BJ (cell line): ENCODE results near the gene CDAN1. TPM values are rescaled to one million over a fixed set of nuclear protein-coding genes. Genes with fewer than 3 reads are reported as not detected.

Experiments used
- CTCF ChIA-PET: fragments of 350-600 bp; formaldehyde crosslinking; extraction: SDS; loops from one replicate; lab custom pipeline; 2021; ENCODE audit warnings: antibody characterized with exemption, inconsistent platforms; lab: Yijun Ruan, JAX
- POLR2A ChIA-PET: fragments of 300-600 bp; sonication (Branson Sonifier 250); formaldehyde crosslinking; extraction: SDS; loops from one replicate; lab custom pipeline; 2021; ENCODE audit warnings: antibody characterized with exemption; lab: Charles Lee
- DNase-seq: peaks from one replicate; pipeline ENCODE4 v3.0.0-alpha.2; 2011; ENCODE audit warnings: low read depth
- H3K27me3 ChIP-seq: 2 replicates; pipeline ENCODE4 v1.6.0; 2011; ENCODE audit warnings: low read length; ENCODE audit not compliant: control insufficient read depth, insufficient read depth
- H3K36me3 ChIP-seq: 2 replicates; pipeline ENCODE4 v1.5.1; 2011; ENCODE audit warnings: low read length; ENCODE audit not compliant: control insufficient read depth, insufficient read depth
- H3K4me3 ChIP-seq: 2 replicates; pipeline ENCODE4 v1.5.1; 2011; ENCODE audit warnings: low read depth, mild to moderate bottlenecking, control low read depth, low read length
- polyA plus RNA-seq: library from polyadenylated mRNA; depleted of rRNA; stranded (reverse); fragments of >200 nt; gene quantifications from 2 replicates; pipeline ENCODE4 v1.2.3, GENCODE V29; 2011
- TF ChIP-seq, protein P1 (sequence below): IDR thresholded peaks from 2 replicates; pipeline ENCODE4 v1.5.1; 2011; ENCODE audit warnings: low read depth, mild to moderate bottlenecking, control low read depth, inconsistent platforms, low read length, moderate library complexity; ENCODE audit not compliant: insufficient read depth

Gene CDAN1
- polyA plus RNA-seq, 1 experiment: 4.3 TPM

DNA sequence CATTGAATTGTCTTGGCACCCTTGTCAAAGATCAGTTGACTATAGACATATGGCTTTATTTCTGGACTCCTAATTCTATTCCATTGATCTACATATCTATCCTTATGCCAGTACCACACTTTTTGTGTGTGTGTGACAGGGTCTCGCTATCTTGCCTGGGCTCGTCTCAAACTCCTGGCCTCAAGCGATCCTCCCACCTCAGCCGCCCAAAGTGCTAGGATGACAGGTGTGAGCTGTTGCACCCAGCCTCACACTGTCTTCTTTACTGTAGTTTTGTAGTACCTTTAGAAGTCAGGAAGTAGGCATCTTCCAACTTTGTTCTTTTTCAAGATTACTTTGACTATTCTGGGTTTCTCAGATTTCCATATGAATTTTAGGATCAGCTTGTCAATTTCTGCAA, 24.3 kb downstream of the CDAN1 start:
- no peak for DNase-seq
- ChIA-PET POLR2A (no interaction called here), CTCF (interaction anchor here (1.0 kb wide), 1 partner anchor 210 kb away, joined by 4 read pairs; no protein-coding TSS in a partner anchor)
- TF ChIP-seq, protein P1, sequence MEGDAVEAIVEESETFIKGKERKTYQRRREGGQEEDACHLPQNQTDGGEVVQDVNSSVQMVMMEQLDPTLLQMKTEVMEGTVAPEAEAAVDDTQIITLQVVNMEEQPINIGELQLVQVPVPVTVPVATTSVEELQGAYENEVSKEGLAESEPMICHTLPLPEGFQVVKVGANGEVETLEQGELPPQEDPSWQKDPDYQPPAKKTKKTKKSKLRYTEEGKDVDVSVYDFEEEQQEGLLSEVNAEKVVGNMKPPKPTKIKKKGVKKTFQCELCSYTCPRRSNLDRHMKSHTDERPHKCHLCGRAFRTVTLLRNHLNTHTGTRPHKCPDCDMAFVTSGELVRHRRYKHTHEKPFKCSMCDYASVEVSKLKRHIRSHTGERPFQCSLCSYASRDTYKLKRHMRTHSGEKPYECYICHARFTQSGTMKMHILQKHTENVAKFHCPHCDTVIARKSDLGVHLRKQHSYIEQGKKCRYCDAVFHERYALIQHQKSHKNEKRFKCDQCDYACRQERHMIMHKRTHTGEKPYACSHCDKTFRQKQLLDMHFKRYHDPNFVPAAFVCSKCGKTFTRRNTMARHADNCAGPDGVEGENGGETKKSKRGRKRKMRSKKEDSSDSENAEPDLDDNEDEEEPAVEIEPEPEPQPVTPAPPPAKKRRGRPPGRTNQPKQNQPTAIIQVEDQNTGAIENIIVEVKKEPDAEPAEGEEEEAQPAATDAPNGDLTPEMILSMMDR: no peak
- no peaks in the 10 kb centered on the region for H3K27me3 ChIP-seq
- no peak overlapping the region for H3K4me3 ChIP-seq
- H3K36me3 ChIP-seq: no peaks in the 10 kb centered on the region

DNA sequence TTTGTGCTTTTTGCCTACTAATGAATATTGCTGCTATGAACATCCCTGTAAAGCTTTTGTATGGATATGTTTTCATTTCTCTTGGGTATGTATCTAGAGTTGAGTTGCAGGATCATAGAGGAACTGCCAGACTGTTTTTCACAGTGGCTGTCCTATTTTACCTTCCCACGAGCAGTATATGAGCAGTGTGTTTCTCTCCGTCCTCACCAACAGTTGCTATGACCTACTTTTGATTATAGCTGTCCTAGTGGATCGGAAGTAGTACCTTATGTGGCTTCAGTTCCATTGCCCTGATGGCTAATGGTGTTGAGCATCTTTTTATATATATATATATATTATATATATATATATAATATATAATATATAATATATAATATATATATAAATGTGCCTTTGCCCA, 25.2 kb downstream of the CDAN1 start:
- ChIA-PET CTCF (interaction anchor here (1.0 kb wide), 1 partner anchor 215 kb away, joined by 4 read pairs; no protein-coding TSS in a partner anchor), POLR2A (no interaction called here)
- no peak for DNase-seq
- TF ChIP-seq, protein P1: no peak
- Histone ChIP-seq H3K4me3 (no peak overlapping the region), H3K27me3 (no peaks in the 10 kb centered on the region), H3K36me3 (no peaks in the 10 kb centered on the region)

GRCh38 chr15:42710662-42711061, 26.3 kb downstream of the CDAN1 start:
- ChIA-PET POLR2A (no interaction called here), CTCF (interaction anchor here (0.7 to 1.0 kb wide), 2 partner anchors 26 to 216 kb away, joined by 3 to 4 read pairs; no protein-coding TSS in a partner anchor)
- TF ChIP-seq, protein P1: no peak
- Histone ChIP-seq H3K27me3 (no peaks in the 10 kb centered on the region), H3K36me3 (no peaks in the 10 kb centered on the region), H3K4me3 (no peak overlapping the region)
- no peak for DNase-seq

GRCh38 chr15:42707873-42708544, 28.9 kb downstream of the CDAN1 start:
- TF ChIP-seq, protein P1: no peak

GRCh38 chr15:42707068-42707467, 29.9 kb downstream of the CDAN1 start:
- Histone ChIP-seq H3K4me3 (no peak overlapping the region), H3K27me3 (no peaks in the 10 kb centered on the region), H3K36me3 (no peaks in the 10 kb centered on the region)
- no peak for DNase-seq
- ChIA-PET POLR2A (no interaction called here), CTCF (interaction anchor here (1.6 to 4.0 kb wide), 2 partner anchors 9 to 219 kb away, joined by 5 to 30 read pairs; no protein-coding TSS in a partner anchor)
- TF ChIP-seq, protein P1: no peak

More at GRCh38 chr15:42707873-42708544, 28.9 kb downstream of the CDAN1 start:
- Histone ChIP-seq H3K36me3 (no peaks in the 10 kb centered on the region), H3K4me3 (no peak overlapping the region), H3K27me3 (no peaks in the 10 kb centered on the region)
- no peak for DNase-seq
- POLR2A ChIA-PET: no interaction called here
- CTCF ChIA-PET: interaction anchor here (1.0 to 1.6 kb wide), 2 partner anchors 10 to 219 kb away, joined by 3 to 9 read pairs; no protein-coding TSS in a partner anchor
